Left kidney (tissue), 8 donors: ENCODE measurements around the gene BRI3BP. TPM values are rescaled to one million over a fixed set of nuclear protein-coding genes. Genes with fewer than 3 reads are reported as not detected.

Source experiments
- DNase-seq: peaks from one replicate; pipeline ENCODE4 v3.0.0-alpha.2; 2013
- long read RNA-seq, 8 donors: transcript quantifications; one replicate each; lab custom pipeline, GENCODE V29; 2026
- polyA plus RNA-seq: library from polyadenylated mRNA; unstranded; fragments of 120-200 nt; gene quantifications from one replicate; pipeline ENCODE4 v1.2.1, GENCODE V29; 2013; ENCODE audit not compliant: insufficient read length

The BRI3BP gene
- polyA plus RNA-seq = 11.2 TPM
- long read RNA-seq, donor 1, full-length matches to known transcripts = 4 of 4 reads
- long read RNA-seq, donor 1, partial matches to known transcripts = 0 of 4 reads
- long read RNA-seq, donor 1, other reads (novel, unspliced or antisense) = 0 of 4 reads
- long read RNA-seq, donor 2, full-length matches to known transcripts = 9 of 9 reads
- long read RNA-seq, donor 2, partial matches to known transcripts = 0 of 9 reads
- long read RNA-seq, donor 2, other reads (novel, unspliced or antisense) = 0 of 9 reads
- long read RNA-seq, donor 3, full-length matches to known transcripts = 7 of 237 reads
- long read RNA-seq, donor 3, partial matches to known transcripts = 0 of 237 reads
- long read RNA-seq, donor 3, other reads (novel, unspliced or antisense) = 230 of 237 reads
- long read RNA-seq, donor 4 = 0 reads
- long read RNA-seq, donor 5, full-length matches to known transcripts = 3 of 3 reads
- long read RNA-seq, donor 5, partial matches to known transcripts = 0 of 3 reads
- long read RNA-seq, donor 5, other reads (novel, unspliced or antisense) = 0 of 3 reads
- long read RNA-seq, donor 6, full-length matches to known transcripts = 5 of 5 reads
- long read RNA-seq, donor 6, partial matches to known transcripts = 0 of 5 reads
- long read RNA-seq, donor 6, other reads (novel, unspliced or antisense) = 0 of 5 reads
- long read RNA-seq, donor 7, full-length matches to known transcripts = 8 of 8 reads
- long read RNA-seq, donor 7, partial matches to known transcripts = 0 of 8 reads
- long read RNA-seq, donor 7, other reads (novel, unspliced or antisense) = 0 of 8 reads
- long read RNA-seq, donor 8, full-length matches to known transcripts = 3 of 3 reads
- long read RNA-seq, donor 8, partial matches to known transcripts = 0 of 3 reads
- long read RNA-seq, donor 8, other reads (novel, unspliced or antisense) = 0 of 3 reads

- DNase-seq = no peak
Measured at GRCh38 chr12:124993626-124994436, at the start of gene BRI3BP. Gene BRI3BP (plus strand): TSS chr12:124993645. CDS start chr12:124993791, 146 bp downstream.

- DNase-seq = no peak
Measured at GRCh38 chr12:124946447-124946793, 47.0 kb upstream of the BRI3BP start.

GRCh38 chr12:124947013-124947412 lies 46.4 kb upstream of the BRI3BP start:
- no peak for DNase-seq

DNA sequence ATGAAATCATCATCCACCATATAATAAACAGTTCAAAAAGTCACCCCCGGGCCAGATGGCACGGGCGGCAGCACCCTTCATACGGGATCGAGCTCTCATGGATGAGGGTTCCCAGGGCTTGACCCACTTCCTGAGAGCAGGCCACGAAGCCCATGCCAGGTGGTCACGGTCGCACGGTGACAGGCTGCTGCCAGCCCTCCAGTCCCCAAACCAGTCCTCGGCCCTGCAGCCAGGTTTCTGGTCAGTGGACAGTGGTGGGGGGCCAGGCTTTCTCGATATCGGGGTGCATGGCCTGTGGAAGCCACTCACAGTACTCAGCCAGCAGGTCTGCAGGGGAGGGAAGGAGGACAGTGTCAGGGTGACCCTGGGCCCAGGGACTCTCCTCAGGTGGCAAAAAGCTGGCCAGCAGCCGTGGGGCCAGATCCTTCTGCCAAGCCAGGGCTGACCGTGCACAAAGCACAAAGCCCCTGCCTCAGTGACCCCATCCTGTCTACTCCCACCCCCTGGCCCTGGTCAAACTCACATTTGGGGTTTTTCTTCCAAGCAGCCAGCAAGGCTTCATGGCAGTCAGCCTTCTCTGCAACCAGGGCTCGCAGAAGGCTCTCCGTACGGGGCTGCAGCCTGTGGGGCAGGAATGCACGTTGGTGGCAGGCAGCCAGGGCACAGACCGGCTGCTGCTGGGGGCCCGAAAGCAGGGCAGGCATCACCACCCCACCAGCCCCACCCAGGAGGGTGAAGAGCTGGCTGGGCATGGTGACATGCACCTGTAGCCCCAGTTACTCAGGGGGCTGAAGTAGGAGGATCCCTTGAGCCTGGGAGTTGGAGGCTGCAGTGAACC lies 45.7 kb upstream of the BRI3BP start:
- DNase-seq = no peak

GRCh38 chr12:124949066-124949465 lies 44.4 kb upstream of the BRI3BP start:
- DNase-seq = no peak

DNA sequence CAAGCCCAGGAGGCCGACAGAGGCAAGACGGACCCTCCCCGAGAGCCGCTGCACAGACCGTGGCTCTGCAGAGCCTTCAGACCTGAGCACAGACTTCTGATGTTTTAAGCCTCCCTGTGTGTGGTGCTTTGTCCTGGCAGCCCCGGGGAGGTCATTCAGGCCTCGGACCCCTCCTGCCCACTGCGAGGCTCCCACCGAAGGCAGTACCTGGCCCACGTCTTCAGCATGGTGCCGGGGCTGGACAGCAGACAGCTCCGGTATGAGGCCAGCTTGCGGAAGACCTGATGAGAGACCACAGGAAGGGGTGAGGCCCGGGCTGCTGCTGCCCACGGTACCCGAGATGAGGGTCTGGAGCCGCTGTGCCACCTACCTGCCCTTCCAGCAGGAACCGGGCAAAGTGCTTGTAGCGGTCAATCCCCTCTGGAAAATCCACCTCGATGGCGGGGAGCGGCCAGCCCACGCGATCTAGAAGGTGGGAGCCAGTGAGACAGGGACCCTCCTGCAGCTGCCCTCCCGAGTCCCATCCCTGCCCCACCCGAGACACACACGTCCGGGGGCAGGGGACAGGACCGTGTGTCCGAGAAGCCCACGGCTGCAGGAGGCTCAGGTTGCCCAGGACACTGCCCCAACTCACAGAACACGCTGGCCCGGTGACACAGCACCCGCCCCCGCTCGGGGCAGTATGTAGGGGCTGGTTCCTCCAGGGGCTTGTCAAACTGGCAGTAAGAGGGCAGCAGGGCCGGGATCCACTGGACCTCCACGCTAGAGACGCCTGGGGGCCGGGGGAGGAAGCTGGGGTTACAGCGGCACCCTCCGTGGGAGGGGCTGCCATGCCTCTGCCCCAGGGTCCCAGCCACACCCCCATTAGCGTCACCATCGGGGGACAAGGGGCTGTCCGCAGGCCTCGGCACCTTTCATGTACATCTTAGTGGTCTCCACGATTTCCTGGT lies 43.4 kb upstream of the BRI3BP start:
- no peak for DNase-seq

GRCh38 chr12:124952295-124952694 lies 41.1 kb upstream of the BRI3BP start:
- no peak for DNase-seq

- DNase-seq = no peak
Measured at GRCh38 chr12:124952801-124953200, 40.6 kb upstream of the BRI3BP start.

GRCh38 chr12:124953689-124954405 lies 39.6 kb upstream of the BRI3BP start:
- no peak for DNase-seq

- DNase-seq = no peak
Measured at GRCh38 chr12:124954771-124955170, 38.7 kb upstream of the BRI3BP start.

GRCh38 chr12:124956571-124956970 lies 36.9 kb upstream of the BRI3BP start:
- no peak for DNase-seq

GRCh38 chr12:124961055-124961454 lies 32.4 kb upstream of the BRI3BP start:
- DNase-seq = no peak

DNA sequence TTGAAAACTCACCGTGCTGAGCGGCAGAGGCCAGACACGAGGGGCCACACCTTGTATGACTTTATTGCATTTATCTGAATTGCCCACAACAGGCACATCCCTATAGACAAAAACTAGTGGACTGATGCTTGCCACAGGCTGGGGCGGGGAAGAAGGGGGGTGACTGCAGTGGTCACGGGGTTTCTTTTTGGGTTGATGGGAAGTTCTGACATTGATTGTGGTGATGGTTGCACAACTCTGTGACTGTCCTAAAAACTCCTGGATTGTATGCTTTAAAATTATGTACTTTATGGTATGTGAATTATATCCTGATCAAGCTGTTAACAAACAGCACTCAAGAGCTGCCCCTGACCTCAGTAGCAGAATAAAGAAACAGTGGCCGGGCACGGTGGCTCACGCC lies 30.2 kb upstream of the BRI3BP start:
- no peak for DNase-seq

DNA sequence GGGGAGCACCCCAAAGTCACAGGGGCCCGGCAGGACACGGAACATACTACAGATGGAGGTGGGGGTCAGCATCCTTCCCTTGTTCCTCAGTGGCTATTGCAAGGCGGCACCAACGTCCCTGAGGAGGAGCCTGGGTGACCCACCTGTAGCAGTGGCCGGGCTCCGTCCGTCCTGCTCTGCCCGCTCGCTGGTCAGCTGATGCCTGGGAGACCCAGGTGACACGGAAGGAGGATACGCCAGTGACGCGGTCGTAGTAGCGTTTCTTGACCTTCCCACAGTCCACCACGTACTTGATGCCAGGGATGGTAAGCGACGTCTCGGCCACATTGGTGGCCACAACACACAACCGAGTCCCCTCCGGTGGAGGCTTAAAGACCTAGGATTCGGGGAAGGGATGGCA lies 29.2 kb upstream of the BRI3BP start:
- DNase-seq = no peak

DNA sequence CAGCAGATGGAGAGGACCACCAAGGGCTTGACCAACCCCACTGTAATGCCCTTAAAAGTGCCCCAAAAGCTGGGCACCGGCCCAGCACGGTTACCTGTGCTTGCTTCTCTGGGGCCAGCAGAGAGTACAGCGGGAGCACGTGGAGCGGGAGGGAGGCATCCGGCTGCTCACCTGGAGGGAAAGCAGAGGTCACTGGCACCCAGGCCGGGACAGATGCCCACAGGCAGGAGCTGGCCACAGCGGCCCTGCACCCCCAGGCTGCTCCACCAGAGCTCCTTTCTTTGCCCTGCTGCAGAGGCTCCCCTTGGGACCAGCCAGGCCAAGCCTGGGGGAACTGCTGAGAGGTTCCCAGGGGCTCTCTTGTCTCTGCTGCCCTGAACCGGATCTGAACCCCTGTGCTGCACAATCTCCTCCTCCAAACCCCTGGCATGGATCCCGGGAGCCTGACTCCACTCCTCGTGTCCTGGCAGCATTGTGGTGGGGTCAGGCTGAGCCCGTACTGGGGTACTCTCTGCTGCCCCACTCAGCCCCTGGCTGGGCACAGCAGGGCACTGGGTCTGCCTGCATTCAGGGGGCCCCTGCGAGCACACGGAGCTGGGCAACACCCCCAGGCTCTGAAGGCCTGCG lies 28.5 kb upstream of the BRI3BP start:
- DNase-seq = no peak

DNA sequence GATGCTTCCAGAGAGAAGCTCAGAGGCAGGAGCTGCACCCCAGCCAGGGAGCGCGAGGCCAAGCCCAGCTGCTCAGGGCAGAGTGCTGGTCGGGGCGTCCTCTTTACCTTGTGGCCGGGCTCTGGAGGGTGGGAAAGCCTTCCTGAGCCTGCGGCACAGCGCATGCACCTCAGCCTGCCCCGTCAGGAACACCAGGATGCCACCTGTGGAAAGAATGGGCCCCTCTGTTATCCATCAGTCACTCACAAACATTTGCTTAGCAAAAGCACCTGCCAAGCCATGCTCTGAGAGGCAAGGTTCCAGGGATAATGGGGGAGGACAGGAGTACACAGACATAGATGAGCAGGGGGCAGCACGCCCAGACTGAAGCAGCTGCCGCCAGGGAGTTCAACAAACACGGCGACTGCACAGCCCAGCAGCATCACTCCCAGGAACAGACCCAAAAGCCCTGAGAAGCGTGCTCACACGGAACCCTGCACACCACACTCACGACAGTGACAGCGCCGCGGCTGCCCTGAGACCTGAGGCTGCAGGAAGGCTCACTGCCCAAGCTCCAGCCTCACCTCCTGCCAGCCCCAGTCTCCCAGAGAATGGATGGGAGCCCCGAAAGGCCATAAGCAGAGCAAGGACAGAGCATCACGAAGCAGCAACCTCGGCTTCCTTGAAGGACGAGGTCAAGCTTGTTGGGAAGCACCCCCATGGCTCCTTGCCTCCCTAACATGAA lies 26.3 kb upstream of the BRI3BP start:
- no peak for DNase-seq

DNA sequence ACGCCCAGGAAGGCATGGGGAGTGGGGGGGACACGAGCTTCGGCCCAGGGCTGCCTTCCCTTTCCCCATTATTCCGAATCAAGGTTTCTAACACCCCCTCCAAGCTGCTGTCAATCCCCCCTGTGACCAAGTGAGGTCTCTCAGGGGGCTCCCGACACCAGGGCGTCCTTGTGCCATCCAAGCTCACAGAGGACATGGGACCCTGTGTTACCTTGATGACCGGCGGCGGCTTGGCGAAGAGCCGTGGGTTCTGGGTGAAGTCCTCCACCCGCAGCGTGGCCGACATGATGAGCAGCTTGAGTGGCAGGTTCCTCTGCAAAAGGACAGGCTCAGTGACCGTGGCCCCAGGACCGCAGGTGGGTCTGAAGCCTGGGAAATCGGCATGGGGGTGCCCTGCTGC lies 24.8 kb upstream of the BRI3BP start:
- DNase-seq = no peak
